Upper lobe of left lung (tissue), 6 donors: Measurements from ENCODE around the gene CLSTN2. TPM values are rescaled to one million over a fixed set of nuclear protein-coding genes. Genes with fewer than 3 reads are reported as not detected.
"Not testable (repeated sequence)": the region's sequence is repeated elsewhere in the genome, so short reads cannot be mapped to it uniquely, and the experiment has no call there.

ENCODE experiments used
- ATAC-seq, 2 donors: fragments of 200-7000 bp; cut with Tn5 transposase; one replicate each; pipeline ENCODE4 v1.9.1; 2022; ENCODE audit warnings: mild to moderate bottlenecking in 2 of 2, moderate library complexity in 2 of 2; ENCODE audit not compliant: low FRiP score in 2 of 2
- DNase-seq, 2 donors: peaks; one replicate each; pipeline ENCODE4 v3.0.0-alpha.2; 2019 to 2020
- H3K27ac ChIP-seq, 4 donors: fragments of 200-600 bp; sonication (generic); one replicate each; pipeline ENCODE4 v1.5.1; 2016 to 2019
- H3K27me3 ChIP-seq, 4 donors: fragments of 200-600 bp; sonication (generic); one replicate each; pipeline ENCODE4 v1.5.1; 2017 to 2019
- H3K36me3 ChIP-seq, 4 donors: fragments of 200-600 bp; sonication (generic); one replicate each; pipeline ENCODE4 v1.5.1; 2016 to 2019
- H3K4me1 ChIP-seq, 4 donors: fragments of 200-600 bp; sonication (generic); one replicate each; pipeline ENCODE4 v1.5.1; 2018 to 2019
- H3K4me3 ChIP-seq, 4 donors: fragments of 200-600 bp; sonication (generic); one replicate each; pipeline ENCODE4 v1.5.1; 2017 to 2019; ENCODE audit warnings: mild to moderate bottlenecking in 2 of 4, moderate library complexity in 1 of 4
- H3K9me3 ChIP-seq, 4 donors: fragments of 200-600 bp; sonication (generic); one replicate each; pipeline ENCODE4 v1.5.1; 2018 to 2019
- EP300 ChIP-seq, 4 donors: sonication (generic); formaldehyde crosslinking; IDR thresholded peaks; one replicate each; pipeline ENCODE4 v1.5.1; 2017; ENCODE audit warnings: antibody characterized with exemption in 4 of 4, control low read depth in 2 of 4
- POLR2A ChIP-seq, 4 donors: fragments of 450-650 bp; IDR thresholded peaks; one replicate each; pipeline ENCODE4 v1.5.1; 2016 to 2017; ENCODE audit warnings: antibody characterized with exemption in 4 of 4, mild to moderate bottlenecking in 2 of 4
- POLR2AphosphoS5 ChIP-seq, 2 donors: sonication (generic); formaldehyde crosslinking; IDR thresholded peaks; one replicate each; pipeline ENCODE4 v1.5.1; 2017; ENCODE audit warnings: antibody characterized with exemption in 2 of 2
- WGBS, 2 donors: methylation state at CpG; one replicate each; pipeline ENCODE4 v1.1.5; 2017 to 2018; 5-methylcytosine and 5-hydroxymethylcytosine counted together
- total RNA-seq, 6 donors: library from RNA; depleted of rRNA in 4 of 6; stranded (reverse); fragments of >200 nt in 4 of 6; gene quantifications; one replicate each; pipeline versions ENCODE4 v1.1.0 to v1.2.1, GENCODE V29; 2016 to 2021
- TF ChIP-seq, protein P1 (sequence below), 6 experiments: fragments of 450-650 bp in 4 of 6; fragments of 200-600 bp in 2 of 6; sonication (generic) in 2 of 6; IDR thresholded peaks; one replicate each; pipeline ENCODE4 v1.5.1; 2016 to 2019; ENCODE audit warnings: antibody characterized with exemption in 6 of 6
- donor health status: DM: no; HTN: no; CAD: no; lungs with moderate emphysema.
- donor health status: DM: no; HTN: yes; CAD: no; lungs with severe emphysema.

CLSTN2 gene
- total RNA-seq, 6 donors from 2014 or later: 1.0 to 4.3 (median 1.6) TPM

DNA sequence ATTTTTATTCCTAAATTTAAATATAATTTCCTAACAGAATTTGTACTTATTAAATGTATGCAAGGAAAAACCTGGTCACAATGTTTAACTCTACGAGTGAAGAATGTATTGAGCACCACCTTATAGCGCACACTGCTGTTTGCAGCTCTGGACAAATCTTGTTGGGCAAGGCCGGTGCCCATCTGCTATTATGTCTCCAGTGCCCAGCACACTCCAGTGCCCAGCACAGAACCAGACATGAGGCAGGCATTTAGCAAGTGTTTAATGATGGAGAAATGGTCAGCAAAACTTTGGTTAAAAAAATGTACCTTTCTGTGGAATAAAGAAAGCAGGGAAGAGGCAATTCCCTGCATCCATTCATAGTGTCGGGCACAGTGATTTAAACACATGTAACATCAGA lies 488.2 kb downstream of the CLSTN2 start:
- no peak for DNase-seq
- Histone ChIP-seq H3K36me3 (no peaks in the 10 kb centered on the region), H3K9me3 (no peaks in the 10 kb centered on the region), H3K4me3 (no peak overlapping the region), H3K27ac (no peak overlapping the region), H3K27me3 (no peaks in the 10 kb centered on the region), H3K4me1 (peaks cover 3 to 6% (median 4%) of the 10 kb centered on the region in 4 donors)
- no peak for ATAC-seq
- WGBS, 2 donors: 91 to 92% methylated on average over 4 of the region's 4 CpGs
- TF ChIP-seq EP300 (IDR thresholded peaks at IDR 0.05) (no peak), POLR2A (IDR thresholded peaks at IDR 0.05) (no peak), POLR2AphosphoS5 (IDR thresholded peaks at IDR 0.05) (no peak)
- TF ChIP-seq, protein P1, sequence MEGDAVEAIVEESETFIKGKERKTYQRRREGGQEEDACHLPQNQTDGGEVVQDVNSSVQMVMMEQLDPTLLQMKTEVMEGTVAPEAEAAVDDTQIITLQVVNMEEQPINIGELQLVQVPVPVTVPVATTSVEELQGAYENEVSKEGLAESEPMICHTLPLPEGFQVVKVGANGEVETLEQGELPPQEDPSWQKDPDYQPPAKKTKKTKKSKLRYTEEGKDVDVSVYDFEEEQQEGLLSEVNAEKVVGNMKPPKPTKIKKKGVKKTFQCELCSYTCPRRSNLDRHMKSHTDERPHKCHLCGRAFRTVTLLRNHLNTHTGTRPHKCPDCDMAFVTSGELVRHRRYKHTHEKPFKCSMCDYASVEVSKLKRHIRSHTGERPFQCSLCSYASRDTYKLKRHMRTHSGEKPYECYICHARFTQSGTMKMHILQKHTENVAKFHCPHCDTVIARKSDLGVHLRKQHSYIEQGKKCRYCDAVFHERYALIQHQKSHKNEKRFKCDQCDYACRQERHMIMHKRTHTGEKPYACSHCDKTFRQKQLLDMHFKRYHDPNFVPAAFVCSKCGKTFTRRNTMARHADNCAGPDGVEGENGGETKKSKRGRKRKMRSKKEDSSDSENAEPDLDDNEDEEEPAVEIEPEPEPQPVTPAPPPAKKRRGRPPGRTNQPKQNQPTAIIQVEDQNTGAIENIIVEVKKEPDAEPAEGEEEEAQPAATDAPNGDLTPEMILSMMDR (IDR thresholded peaks at IDR 0.05): no peak

DNA sequence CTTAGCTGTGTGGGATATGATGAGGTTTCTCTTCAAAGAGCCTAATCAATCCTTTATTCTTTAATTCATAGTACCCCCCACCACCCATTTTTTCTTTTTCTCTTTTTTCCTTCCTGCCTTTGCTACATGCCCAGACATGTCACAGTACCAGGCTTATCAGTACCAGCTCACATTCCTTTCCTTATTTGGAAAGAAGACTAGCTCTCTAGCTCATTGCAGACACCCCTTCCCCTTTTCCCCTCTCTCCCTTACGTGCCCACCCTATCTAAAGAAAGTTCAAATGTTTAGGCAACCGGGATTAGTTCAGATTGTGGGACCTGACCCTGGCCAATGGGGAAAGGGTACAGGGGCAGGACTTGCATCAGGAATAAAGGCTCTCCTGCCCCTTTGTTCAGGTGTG lies 488.6 kb downstream of the CLSTN2 start:
- H3K36me3 ChIP-seq, H3K4me3 ChIP-seq, H3K27me3 ChIP-seq, H3K4me1 ChIP-seq, H3K9me3 ChIP-seq, H3K27ac ChIP-seq, ATAC-seq, DNase-seq: not testable (repeated sequence)
- 51 to 64% methylated on average over 2 of the region's 2 CpGs for WGBS, 2 donors

GRCh38 chr3:140424211-140424610 lies 489.2 kb downstream of the CLSTN2 start:
- Histone ChIP-seq H3K27ac (no peak overlapping the region), H3K4me3 (no peak overlapping the region), H3K9me3 (no peaks in the 10 kb centered on the region), H3K27me3 (no peaks in the 10 kb centered on the region), H3K36me3 (no peaks in the 10 kb centered on the region), H3K4me1 (peaks cover 3 to 6% (median 4%) of the 10 kb centered on the region in 4 donors)
- no peak for TF ChIP-seq EP300 (IDR thresholded peaks at IDR 0.05)
- no peak for TF ChIP-seq POLR2A (IDR thresholded peaks at IDR 0.05)
- TF ChIP-seq, protein P1 (IDR thresholded peaks at IDR 0.05): no peak
- no peak for TF ChIP-seq POLR2AphosphoS5 (IDR thresholded peaks at IDR 0.05)
- ATAC-seq (no peak), DNase-seq (no peak)
- 65 to 82% methylated on average over 1 of the region's 1 CpG for WGBS, 2 donors

DNA sequence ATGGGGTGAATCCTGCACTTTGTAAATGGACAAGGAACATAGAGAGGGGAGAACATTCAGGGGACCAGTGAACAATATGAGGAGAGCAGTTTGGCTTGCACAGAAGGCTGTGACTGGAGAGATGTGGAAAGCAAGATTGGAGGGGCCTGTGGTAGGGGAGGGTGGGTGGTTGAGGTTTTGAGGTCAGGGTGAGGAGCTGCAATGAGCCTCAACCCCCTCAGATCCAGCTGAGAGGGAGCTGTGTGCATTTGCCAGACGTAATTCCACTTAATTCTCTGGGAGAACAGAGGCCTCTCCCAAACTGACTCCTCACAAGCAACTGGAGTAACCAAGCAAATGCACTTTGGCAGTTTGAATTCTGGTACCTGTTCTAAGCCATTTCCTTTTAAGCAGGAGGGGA lies 489.7 kb downstream of the CLSTN2 start:
- Histone ChIP-seq H3K4me3 (no peak overlapping the region), H3K9me3 (no peaks in the 10 kb centered on the region), H3K4me1 (peaks cover 3 to 6% (median 4%) of the 10 kb centered on the region in 4 donors), H3K27ac (no peak overlapping the region), H3K27me3 (no peaks in the 10 kb centered on the region), H3K36me3 (no peaks in the 10 kb centered on the region)
- no peak for ATAC-seq
- TF ChIP-seq POLR2A (IDR thresholded peaks at IDR 0.05): no peak
- TF ChIP-seq POLR2AphosphoS5 (IDR thresholded peaks at IDR 0.05): no peak
- TF ChIP-seq, protein P1 (IDR thresholded peaks at IDR 0.05): no peak
- TF ChIP-seq EP300 (IDR thresholded peaks at IDR 0.05): no peak
- 91 to 93% methylated on average over 1 of the region's 1 CpG for WGBS, 2 donors
- no peak for DNase-seq

DNA sequence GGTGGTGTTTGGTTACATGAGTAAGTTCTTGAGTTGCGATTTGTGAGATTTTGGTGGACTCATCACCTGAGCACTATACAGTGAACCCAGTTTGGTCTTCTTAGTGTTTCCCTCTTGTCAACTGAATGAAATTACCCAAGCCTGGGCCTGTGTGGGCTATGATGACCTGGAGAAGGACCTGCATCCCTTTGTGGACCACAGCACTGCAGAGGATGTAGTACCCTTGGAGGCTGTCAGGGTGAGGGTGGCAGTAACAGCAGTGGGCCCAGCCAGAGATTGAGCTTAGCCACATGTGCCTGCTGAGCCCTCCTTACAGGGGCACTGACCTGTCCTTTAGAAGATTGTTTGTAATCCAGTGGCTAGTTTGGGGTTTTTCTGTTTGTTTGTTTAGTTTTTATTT lies 492.8 kb downstream of the CLSTN2 start:
- TF ChIP-seq EP300 (IDR thresholded peaks at IDR 0.05) (no peak), POLR2A (IDR thresholded peaks at IDR 0.05) (no peak)
- H3K36me3 ChIP-seq: no peaks in the 10 kb centered on the region
- no peak overlapping the region for H3K4me3 ChIP-seq
- H3K9me3 ChIP-seq: no peaks in the 10 kb centered on the region
- H3K27me3 ChIP-seq: no peaks in the 10 kb centered on the region
- DNase-seq (no peak), ATAC-seq (no peak)
- H3K27ac ChIP-seq: no peak overlapping the region
- no peaks in the 10 kb centered on the region for H3K4me1 ChIP-seq
- 95 to 100% methylated on average over 1 of the region's 1 CpG for WGBS, 2 donors

- 48 to 75% methylated on average over 3 of the region's 3 CpGs for WGBS, 2 donors
- TF ChIP-seq, protein P1 (IDR thresholded peaks at IDR 0.05): no peak
- TF ChIP-seq POLR2A (IDR thresholded peaks at IDR 0.05) (no peak), POLR2AphosphoS5 (IDR thresholded peaks at IDR 0.05) (no peak), EP300 (IDR thresholded peaks at IDR 0.05) (no peak)
- no peaks in the 10 kb centered on the region for H3K4me1 ChIP-seq
- no peak for ATAC-seq
- no peaks in the 10 kb centered on the region for H3K9me3 ChIP-seq
- no peaks in the 10 kb centered on the region for H3K36me3 ChIP-seq
- H3K27ac ChIP-seq: no peak overlapping the region
- no peak for DNase-seq
- no peaks in the 10 kb centered on the region for H3K27me3 ChIP-seq
- H3K4me3 ChIP-seq: no peak overlapping the region
Observed at GRCh38 chr3:140428380-140428779, 493.4 kb downstream of the CLSTN2 start.
